A549 (cell line): ENCODE results near the gene MUC7.

ENCODE experiments used
- CBX2 ChIP-seq: fragments of 200-600 bp; sonication (generic); IDR thresholded peaks from 2 replicates; pipeline ENCODE4 v1.6.1; 2016; ENCODE audit warnings: low read depth, mild to moderate bottlenecking, borderline replicate concordance
- CEBPB ChIP-seq, 2 experiments: fragments of >200 bp in 1 of 2; sonication (Bioruptor Twin) in 1 of 2; formaldehyde crosslinking in 1 of 2; IDR thresholded peaks; 2 replicates each; pipeline ENCODE4 v1.6.1; 2012 to 2016
- KDM5A ChIP-seq: fragments of 200-600 bp; sonication (generic); IDR thresholded peaks from 2 replicates; pipeline ENCODE4 v1.6.1; 2016; ENCODE audit warnings: antibody characterized with exemption, mild to moderate bottlenecking
- RAD21 ChIP-seq, 2 experiments: fragments of >200 bp in 1 of 2; sonication (Bioruptor Twin) in 1 of 2; formaldehyde crosslinking in 1 of 2; IDR thresholded peaks in 1 of 2; conservative IDR thresholded peaks in 1 of 2; 2 replicates in 1 of 2; 3 replicates in 1 of 2; pipeline ENCODE4 v1.6.1; 2012 to 2018; ENCODE audit warnings: inconsistent platforms in 1 of 2
- TF ChIP-seq, protein P1 (sequence below): fragments of >200 bp; sonication (Bioruptor Twin); formaldehyde crosslinking; IDR thresholded peaks from 3 replicates; pipeline ENCODE4 v1.5.1; 2016

DNA sequence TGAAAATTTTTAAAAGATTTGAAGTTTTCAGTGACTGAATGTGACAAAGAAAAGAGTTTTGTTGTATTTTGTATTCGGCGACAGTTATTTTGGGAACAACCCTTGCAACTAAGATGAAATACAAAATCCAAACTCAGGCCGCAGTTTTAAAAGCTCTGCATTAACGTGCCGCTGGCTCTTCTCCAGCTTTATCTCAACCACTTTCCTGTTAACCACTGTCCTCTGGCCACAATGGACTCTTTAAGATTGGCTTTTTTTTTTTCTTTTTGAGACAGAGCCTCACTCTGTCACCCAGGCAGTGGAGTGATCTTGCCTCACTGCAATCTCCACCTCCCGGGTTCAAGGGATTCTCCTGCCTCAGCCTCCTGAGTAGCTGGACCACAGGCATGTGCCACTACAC lies 24.2 kb downstream of the MUC7 start:
- TF ChIP-seq RAD21 (conservative IDR thresholded peaks at IDR 0.05 in 1 of 2, IDR thresholded peaks at IDR 0.05 in 1 of 2) (no peak), KDM5A (no peak), CEBPB (IDR thresholded peaks at IDR 0.05) (no peak), CBX2 (no peak)
- TF ChIP-seq, protein P1, sequence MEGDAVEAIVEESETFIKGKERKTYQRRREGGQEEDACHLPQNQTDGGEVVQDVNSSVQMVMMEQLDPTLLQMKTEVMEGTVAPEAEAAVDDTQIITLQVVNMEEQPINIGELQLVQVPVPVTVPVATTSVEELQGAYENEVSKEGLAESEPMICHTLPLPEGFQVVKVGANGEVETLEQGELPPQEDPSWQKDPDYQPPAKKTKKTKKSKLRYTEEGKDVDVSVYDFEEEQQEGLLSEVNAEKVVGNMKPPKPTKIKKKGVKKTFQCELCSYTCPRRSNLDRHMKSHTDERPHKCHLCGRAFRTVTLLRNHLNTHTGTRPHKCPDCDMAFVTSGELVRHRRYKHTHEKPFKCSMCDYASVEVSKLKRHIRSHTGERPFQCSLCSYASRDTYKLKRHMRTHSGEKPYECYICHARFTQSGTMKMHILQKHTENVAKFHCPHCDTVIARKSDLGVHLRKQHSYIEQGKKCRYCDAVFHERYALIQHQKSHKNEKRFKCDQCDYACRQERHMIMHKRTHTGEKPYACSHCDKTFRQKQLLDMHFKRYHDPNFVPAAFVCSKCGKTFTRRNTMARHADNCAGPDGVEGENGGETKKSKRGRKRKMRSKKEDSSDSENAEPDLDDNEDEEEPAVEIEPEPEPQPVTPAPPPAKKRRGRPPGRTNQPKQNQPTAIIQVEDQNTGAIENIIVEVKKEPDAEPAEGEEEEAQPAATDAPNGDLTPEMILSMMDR: no peak
